Fibroblast of the conjunctiva (primary cell): ENCODE results near the gene ARHGAP42.
A peak's percentile ranks its signal among the peaks of the same experiment; 100 is the strongest.

Experiments used
- DNase-seq: peaks from one replicate; pipeline ENCODE4 v3.0.0-alpha.2; 2010; ENCODE audit warnings: low read depth

ARHGAP42 gene

DNA sequence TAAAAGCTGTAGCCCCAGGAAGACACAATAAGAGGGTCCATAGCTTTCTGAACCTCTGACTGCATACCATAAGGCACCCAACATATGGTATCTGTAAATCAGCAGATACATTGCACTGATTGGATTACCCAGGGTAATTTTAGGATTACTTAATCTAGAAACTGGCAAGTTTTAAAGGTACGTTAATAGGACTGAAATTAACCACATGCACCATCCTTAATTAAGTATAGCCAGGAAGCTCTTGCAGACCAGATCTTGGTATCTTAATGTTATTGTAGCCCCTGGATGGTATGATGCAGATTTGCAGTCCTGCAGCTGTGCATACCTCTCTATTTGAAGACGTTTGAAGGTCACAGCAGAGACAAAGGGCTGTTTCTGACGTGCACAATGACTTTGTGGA, 72.8 kb downstream of the ARHGAP42 start:
- no peak for DNase-seq

DNA sequence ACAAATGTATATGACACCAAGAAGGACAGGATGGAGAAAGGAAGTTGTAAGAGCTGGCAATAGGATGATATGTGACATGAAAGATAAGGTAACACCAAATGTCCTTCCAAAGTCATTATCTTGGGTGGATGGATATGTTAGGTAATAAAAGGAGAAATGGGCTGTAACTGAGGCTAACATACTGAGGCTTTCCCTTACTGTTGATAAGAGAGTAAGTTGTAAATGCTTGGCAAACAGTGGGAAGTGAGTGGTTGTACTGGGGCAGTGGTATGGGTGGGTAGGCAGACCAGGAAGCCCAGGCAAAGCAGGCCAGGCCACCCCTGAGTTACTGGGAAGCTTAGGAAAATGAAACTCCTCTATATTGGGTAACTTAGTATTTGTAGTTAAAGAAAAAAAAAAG, 73.7 kb downstream of the ARHGAP42 start:
- no peak for DNase-seq

DNA sequence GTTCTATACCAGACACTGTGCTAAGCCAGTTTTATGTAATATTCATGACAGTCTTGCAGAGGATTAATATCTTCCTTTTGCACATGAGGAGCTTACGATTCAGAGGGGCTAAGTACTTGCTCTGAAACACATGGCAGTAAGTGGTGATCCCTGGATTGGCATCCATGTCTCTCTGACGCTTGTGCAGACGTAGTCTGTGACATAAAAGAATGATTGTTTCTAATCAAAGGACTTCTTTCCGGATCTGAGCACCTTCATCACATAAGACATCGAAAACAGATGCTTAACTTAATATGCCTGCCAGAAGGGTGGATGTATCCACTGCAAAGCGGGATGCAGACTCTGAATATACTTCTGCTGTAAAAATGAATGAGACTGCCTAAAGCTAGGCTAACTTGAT, 74.8 kb downstream of the ARHGAP42 start:
- DNase-seq, result peak; percentile 16

DNA sequence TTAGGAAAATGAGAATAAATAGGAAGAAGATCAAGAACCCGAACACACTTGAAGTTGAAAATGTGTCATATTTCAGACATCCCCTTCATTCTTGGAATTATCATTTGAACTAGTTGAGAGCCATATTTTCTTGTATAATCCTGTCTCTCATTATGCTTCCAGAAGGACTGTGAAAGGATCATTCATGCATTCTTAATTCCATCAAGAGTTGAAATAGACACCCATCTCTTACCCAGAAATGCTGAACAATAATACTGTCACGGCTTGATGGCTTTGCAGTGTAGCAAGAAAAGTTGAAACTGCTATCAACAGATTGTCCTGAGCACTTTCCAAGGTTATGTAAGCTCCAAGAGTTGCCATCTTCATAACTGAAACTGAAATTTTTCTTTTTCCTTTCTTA, 79.7 kb downstream of the ARHGAP42 start:
- DNase-seq, result no peak

DNA sequence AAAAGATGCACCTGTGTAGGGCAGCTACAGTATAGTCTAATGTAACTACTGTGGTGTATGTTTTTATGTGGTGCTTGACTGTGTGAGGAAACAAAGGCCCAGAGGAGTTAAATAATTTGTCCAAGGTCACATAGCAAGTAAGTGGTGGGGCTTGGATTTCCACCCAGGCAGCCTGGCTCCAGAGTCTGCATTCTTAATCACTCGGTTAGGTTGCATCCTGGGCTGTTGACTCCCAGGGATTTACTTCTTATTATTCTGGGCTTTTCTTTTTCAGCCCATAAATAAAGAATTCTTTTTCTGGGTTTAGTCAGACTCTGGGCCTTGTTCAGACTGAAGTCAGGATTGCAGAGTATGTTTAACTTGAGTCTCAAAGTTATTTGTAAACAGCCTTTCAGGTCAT, 82.1 kb downstream of the ARHGAP42 start:
- no peak for DNase-seq

DNA sequence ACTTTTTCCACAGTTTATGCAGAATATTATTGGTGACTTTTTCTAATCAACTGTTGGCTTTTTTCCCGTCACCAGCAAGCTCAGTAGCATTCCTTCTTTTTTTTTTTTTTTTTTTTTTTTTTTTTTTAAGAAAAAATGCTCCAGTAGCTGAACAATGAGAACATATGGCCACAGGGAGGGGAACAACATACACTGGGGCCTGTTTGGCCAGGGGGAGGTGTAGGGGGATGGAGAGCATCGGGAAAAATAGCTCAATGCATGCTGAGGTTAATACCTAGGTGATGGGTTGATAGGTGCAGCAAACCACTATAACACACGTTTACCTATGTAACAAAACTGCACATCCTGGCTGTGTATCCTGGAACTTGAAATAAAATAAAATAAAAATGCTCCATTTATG, 82.5 kb downstream of the ARHGAP42 start:
- DNase-seq, result no peak

DNA sequence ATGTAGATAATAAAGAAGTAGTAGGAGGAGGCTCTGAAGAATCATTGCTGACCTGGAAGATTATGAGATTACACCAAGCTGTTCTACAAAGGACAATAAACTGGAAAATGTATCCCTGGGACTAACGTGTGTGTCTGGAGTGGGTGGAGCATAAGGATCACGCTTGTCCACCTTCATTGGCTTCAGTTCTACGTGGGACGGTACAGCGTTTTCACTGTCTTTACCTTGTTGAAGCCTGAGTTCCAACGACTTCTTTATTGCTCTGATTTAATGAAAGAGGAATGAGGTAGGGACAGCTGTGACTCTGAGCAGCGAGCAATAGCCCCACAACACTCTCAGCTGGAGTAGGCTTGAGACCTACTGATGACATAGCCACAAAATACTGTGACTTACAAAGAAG, 87.0 kb downstream of the ARHGAP42 start:
- DNase-seq, result no peak

DNA sequence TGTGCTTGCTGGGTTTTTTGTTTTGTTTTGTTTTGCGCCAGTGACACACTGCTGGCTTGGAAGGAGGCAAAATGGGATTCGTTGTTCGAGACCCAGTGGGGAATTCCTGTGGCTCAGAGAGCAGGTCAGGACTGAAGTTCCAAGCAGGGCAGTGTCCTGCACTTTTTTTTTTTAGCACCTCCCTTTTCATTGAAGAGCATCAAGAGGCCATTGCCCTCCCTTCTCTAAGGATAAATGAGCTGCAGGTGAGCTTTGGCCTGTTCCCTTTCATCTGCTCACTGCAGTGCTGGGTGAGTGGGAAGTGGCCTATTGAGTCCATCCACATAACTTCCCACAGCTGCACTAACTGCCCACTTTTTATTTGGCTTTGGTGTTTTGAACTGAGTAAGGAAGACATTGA, 87.8 kb downstream of the ARHGAP42 start:
- no peak for DNase-seq

DNA sequence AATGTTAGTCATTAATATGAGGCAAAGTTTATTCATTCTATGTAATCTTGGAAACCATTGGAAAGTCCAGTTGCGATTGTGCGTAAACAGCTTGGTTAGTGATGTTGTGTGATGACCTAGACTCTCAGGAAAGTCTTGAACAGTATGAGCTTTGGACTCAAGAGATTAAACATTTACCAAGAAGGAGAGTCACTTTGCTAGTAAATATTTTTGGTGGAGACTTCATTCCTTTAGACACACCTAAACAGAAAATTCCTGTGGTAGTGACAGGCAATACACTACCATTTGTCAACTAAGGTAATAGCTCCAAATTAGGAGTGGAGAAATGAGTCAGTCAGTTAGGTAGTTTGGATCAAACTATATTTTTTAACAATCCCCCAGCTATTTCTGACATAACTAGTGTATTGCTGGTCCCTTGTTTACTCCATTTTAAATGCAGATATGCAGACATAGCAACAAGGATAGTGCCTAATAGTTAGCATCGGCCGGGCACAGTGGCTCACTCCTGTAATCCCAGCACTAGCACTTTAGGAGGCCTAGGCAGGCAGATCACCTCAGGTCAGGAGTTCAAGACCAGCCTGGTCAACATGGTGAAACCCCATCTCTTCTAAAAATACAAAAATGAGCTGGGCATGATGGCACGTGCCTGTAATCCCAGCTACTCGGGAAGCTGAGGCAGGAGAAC, 89.3 kb downstream of the ARHGAP42 start:
- DNase-seq, result peak; percentile 45

DNA sequence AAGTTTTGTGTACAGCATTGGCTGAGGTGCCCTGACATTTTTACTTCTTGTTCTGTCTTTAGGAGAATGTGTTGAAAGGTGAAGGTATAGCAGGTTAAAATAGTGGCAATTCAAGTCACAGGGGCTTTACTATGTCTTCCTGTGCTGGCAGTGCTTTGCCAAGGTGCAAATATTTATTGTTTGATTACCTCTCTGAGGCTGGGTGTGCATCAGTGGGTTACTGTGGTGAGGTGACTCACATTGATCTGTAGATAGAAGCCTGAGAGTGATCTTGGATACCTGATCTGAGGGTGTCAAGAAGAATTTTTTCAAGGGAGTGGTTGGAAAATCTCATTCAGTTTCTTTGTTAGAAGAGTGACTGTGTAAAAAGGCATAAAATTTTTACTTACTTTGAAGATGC, 90.0 kb downstream of the ARHGAP42 start:
- DNase-seq, result no peak

DNA sequence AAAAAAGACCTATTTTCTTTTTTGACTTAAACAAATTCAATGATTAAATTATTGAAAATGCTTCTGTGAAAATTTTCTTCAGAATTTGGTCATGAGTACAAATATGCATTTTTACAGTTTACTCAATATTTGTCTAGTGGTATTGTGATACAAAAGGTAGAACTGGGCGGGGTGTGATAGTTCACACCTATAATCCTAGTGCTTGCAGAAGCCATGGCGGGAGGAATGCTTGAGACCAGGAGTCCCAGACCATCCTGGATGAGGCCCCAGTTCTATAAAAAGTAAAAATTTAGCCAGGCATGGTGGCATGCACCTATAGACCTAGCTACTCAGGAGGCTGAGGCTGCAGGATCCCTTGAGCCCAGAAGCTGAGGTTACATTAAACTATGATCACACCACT, 90.6 kb downstream of the ARHGAP42 start:
- DNase-seq, result no peak

DNA sequence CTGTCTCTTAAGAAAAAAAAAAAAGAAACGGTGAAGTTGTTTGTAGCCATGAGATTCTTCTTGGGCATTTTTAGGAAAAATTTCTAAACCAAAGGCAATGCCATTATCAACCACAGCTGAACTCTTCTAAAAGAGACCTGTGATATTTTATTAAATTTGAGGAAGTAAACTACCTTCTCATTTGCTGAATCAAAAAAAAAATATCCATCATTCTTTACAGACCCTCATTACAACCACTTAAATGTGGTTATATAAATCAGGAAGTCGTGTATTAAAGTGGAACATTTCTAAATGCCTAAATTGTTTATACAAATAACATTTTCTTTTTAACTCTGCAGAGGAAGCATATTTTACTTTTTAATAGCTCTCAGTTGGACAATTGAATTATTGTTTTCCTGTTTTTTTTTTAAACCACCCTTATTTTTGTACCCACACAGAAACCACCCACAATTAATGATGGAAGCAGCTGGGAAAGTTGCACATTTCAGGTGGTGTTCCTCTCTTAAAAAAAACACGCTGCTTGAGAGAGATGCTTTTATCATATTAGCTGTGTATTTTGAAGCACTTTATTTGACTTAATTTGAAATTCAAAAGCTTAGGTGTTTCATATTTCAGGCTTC, 91.2 kb downstream of the ARHGAP42 start:
- DNase-seq, result no peak

DNA sequence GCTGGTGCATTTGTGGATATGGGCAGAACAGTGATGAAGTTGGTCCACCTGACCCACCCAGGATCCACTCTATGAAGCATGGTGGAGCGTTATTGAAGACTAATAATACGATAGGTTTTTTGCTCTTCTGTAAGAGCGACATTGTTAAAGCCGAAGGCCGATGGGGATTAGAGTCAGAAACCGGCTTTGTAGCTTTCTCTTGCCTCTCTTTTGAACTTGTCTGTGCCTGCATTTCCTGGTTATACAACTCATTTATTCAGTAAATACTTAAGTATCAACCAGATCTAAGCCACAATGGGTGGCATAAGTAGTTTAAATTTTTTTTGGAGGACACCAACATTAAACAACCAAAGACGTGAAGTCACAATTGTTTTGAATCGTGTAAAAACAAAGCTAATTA, 93.4 kb downstream of the ARHGAP42 start:
- no peak for DNase-seq

DNA sequence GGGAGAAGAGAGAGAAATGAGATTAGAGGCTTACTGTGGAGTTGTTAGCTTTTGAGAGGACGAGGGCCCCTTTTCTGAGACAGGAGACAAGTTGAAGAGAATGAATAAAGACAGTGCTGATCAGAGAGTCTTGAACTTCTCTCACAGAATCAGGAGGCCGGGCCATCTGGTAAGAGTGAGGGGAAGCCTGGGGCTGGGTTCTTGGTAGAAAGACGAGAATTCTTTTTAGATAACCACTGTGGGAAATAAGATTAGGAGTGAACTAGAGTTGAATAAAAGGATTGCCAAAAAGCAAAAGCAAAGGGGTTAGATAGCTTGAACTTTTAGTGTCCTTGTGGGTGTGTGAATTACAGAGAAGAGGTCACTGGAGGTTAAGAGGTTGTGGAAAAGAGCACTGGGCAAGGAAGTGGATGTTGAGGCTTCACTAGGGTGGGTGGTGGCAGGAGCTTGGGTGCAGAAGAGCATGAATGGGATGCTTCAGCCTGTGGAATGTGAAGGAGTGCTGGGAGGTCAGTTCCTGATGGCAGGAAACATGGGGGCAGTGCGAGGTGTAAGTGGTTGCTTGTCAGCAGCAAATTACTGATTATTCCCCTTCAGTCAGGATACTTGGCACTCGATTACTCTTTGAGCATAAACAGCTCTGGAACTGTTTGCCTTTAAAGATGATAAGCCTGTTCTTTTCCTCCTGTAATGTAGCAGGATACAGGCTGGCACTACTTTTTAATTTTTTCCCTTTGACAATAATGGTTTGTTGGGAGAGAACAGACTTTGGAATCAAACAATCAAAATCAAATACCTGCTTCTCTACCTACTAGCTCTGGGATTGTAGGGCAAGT, 98.3 kb downstream of the ARHGAP42 start:
- no peak for DNase-seq

DNA sequence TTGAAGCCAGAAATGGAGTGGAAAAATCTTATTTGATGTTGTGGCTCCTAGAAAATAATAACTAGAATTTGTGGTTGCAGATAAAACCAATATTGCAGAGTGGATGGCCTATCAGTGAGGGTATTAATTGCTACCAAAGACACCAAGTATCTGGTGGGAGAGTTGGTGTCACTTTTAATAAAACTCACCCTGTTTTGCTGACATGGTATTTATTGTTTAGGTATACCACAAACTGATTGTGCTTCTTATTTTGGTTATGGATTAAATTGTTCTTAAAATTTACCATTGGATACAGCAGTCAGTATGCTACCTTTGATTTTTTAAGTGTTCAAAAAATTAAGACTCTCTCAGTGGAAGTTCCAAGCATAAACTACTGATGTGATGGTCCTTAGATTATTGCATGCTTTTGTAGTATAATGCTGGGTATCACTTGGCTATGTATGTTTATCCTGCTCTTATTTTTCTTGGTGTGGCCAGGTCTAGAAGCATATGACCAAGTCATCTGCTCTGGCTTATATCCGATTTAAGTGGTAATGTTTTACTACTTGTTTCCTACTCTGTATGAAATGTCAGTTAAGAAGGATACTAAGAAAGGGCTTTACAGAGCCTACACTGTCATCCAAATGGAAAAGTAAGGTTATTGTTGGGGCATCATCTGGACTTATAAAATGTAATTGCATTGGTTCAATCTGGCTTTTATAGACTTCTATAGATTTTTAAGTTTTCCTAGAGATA, 101.6 kb downstream of the ARHGAP42 start:
- DNase-seq, result no peak

DNA sequence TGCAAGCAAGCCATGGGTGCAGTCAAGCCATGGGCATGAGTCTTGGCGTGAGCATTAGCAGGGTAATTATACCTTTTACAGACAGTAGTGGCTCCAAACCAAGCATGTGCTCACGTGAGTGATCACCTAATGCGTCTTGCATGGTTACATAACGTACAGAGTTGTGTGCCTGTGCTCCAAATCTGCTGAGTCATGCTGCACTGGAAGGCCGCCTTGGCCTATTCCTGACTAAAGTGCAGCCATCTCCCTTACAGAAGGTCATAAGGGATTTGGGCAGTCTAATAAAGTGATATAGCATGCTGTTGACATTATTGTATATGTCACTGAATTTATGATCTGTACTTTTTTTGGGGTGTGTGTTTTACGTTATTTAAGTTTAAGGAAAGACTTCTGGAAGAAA, 102.4 kb downstream of the ARHGAP42 start:
- DNase-seq, result no peak

DNA sequence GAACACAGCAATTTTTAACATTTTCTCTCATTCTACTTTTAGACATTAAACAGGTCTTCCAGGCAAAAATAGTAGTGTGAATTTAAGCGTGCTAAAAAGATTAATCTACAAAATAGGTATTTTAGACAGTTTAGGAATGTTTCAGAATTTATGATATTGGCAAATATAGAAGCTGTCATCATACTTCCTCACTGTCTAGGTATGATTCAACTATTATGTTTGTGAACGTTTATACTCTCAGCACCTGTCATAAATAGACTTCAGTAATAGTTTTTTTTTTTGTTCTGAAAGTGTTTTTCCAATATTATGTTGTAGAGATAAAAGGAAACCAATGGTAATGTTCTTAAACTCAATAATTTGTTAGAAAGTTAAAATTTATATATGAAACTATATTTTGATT, 103.0 kb downstream of the ARHGAP42 start:
- no peak for DNase-seq

DNA sequence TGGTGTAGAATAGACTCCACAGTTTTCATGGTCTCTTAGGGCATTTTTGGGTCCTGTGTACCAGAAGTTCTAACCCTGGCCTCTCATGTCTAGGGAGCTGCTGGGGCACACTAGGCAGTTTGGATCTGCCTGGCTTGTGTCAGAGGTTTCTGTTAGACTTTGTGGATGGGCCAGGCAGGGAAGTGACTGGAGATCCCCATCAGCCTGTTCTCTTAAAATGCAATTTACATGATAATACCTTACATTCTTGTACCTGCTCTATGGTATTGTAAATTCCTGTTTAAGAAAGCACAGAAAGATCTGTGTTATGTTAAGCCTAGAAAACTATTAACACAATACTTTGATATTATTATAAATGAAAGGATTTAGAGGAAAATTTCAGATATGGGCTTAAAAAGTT, 104.0 kb downstream of the ARHGAP42 start:
- no peak for DNase-seq

DNA sequence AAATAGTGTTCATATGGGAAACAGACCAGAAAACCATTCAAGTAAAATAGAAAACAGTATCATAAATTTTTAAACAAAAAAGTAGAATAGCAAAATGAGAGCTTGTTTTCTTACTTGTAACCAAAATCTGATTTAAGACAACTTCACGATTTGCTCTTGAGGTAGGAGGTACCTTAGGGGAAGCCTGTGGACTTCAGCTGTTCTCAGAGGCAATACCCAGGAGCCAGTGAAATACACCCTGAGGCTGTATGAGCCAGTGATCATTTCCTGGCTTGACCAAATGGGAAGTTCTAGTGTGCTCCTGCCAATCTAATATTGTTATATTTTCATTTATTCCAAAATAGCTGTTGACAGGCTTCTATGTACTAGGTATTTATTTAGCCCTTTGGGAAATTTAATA, 104.8 kb downstream of the ARHGAP42 start:
- DNase-seq, result no peak

DNA sequence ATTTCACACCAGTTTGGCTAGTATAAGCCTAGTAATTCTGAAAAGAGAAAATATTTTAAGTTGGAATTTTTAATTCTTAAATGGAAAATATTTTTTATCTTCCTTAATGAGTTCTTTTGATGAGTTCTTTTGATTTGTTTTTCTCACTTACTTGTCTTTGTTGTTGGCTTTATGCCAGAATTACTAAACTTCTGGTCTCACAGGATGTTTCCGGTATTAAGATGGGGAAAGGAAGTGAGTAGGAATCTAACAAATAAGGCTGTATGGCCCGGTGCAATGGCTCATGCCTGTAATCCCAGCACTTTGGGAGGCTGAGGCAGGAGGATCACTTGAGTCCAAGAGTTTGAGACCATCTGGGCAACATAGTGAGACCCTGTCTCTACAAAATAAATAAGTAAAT, 106.4 kb downstream of the ARHGAP42 start:
- no peak for DNase-seq

DNA sequence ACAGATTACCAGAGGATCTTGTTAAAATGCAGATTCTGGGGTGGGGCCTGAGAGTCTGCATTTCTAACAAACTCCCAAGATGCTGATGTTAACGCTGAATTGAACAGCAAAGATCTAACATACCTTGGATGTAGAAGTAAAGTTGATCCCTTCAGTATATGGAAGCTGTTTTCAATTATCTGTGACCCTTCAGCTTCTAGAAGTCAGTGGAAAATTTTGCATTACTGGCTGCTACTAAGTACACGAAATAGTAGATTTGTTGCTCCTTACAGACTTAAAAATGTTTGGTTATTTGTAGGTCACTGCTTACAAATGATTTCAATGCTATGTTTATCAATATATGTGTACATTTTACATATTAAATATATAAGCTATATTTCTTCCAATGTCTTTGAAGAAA, 107.4 kb downstream of the ARHGAP42 start:
- no peak for DNase-seq

DNA sequence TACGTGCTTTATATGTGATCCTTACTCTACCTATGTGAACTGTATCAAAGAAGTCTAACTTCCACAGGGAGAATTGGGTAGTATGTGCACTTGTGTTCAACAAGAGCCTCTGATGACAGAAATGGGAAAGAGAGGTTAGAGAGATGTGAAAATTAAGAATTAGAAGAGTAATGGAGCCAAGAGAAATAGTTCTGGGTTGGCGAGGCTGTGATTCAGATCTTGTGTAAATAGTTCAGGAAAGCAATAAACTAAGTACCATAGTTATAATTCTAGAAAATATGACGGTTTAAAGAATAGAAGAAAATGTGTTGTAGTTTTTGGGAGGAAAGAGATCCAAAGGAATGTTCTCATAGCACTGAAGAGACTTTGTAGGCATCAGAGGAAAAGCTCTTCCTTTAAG, 112.4 kb downstream of the ARHGAP42 start:
- DNase-seq, result no peak

DNA sequence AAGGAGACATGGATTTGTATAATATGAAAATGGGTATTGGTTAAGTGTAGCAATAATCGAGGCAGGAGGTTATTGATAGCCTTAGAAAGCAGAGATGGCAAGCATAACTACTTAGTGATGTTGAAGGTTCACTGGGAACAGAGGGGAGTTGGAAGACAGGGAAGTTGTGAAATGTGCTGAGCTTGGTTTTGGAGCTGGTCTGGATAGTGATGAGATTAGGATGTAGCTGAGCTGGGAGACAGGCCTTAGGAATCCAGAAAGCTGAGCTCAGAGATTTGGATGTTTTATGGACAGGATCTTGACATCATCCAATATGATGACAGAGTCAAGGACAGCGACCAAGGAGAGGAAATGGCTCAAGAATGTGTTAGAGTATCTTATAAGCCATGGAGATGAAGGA, 113.1 kb downstream of the ARHGAP42 start:
- DNase-seq, result no peak
